HG03135 (cell line): ENCODE data around the gene THAP10.
"Not testable (repeated sequence)": the region's sequence is repeated elsewhere in the genome, so short reads cannot be mapped to it uniquely, and the experiment has no call there.

Source experiments
- ATAC-seq: cut with Tn5 transposase; IDR thresholded peaks from one replicate; pipeline ENCODE4 v1.9.1; 2021; ENCODE audit warnings: mild to moderate bottlenecking, moderate library complexity; ENCODE audit not compliant: unreplicated experiment

The THAP10 gene

DNA sequence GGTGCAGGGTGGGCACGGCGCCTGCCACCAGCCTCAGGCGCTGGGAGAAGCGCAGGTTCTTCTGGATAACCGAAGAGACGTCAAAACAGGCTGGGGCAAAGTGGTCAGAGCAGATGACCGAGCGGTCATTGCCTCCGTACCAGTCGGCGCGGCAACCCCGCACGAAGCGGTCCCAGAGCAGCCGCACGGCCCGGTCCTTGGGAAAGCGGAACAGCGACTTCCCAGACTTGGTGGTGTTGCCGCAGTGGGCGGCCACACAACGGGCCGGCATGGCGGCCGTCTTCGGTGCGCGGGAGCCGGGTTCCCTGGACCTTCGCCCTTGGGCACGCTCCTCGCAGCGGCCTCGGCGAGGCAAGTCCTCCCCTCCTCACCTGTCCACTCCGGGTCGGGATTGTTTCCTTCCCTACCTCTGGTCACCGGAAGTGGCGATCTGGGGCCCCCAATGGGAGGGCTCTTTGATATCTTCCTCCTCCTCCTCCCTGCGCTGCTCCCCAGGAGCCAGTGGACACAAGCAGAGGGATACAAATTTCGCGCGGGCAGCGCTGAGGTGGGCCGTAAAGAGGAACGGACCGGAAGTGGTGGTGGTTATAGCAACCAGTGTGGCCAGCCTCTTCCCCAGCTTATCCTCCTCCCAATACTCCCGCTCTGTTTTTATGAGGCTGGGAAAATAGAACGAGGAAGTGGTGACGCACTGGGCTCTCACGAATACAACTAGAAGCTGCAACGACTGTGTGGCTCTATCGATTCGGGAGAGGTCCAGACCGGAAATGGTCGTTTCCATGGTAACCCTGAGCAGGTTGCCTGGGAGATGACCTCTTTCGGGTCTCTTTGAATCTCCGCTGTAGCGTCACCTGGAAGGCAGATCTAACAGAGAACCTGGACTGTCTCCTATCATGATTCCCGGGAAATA is at the start of gene THAP10, which contains the start of gene LRRC49:
Gene THAP10, minus strand, starts transcription at position 432 of the 910 bp plus-strand sequence. Its CDS starts 161 bp downstream, at position 271.
Gene LRRC49, plus strand, starts transcription at position 825 of the 910 bp plus-strand sequence. Its CDS starts 69 bp downstream, at position 894.
- ATAC-seq, result peak; percentile 76

DNA sequence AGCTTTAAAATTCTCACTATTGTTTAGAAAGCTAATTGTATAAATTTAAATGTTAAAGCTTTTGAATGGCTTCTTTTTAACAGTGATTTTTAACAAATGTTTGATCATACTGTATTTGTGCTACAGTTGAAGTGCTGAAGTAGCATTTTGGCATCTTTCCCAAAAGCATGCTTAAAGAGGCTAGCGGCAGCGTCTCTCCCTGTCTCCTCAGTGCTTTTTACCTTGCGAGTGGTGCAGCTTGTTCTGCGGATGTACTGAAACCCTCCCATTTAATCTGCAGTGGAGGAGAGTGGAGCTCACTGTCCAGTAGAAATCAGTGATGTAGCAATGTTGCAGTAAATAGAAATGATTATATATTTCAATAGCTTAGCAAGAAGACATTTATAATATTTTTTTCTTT is 44.1 kb upstream of the THAP10 start:
- no peak for ATAC-seq

DNA sequence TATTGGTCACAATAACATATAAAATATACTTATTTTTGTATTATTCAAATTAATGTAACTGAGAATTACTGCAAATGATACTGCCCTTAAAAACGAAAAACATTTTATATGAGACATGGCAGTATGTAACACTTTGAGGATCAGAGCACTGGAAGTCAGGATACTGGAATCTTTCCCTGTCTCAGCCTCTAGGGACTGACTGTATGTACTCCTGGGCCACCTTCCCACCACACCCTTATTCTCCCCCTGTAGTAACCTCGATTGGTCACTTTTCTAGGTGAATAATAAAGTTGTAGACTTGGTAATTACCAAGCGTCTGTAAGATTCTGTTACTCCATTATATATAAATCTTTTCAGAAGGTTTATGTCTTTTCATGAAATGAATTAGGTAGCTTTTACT is 43.4 kb upstream of the THAP10 start:
- no peak for ATAC-seq

DNA sequence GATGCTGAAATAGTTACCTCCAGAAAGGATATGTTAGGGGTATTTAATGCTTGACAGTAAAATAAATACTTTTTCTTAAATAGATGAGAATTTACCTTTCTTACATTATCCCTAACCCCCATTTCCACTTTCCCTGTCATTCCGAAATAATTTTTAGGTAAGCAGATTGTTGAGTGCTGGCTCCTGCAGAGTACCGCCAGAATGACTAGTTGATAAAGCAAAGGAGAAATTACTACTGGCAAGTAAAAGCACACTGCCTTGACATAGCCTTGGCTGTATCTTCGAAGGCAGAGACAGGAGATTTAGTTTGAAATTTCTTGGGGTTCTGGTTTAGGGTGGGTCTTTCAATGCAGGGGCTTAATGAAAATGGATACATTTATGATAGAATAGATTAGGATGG is 41.2 kb upstream of the THAP10 start:
- ATAC-seq, result no peak

DNA sequence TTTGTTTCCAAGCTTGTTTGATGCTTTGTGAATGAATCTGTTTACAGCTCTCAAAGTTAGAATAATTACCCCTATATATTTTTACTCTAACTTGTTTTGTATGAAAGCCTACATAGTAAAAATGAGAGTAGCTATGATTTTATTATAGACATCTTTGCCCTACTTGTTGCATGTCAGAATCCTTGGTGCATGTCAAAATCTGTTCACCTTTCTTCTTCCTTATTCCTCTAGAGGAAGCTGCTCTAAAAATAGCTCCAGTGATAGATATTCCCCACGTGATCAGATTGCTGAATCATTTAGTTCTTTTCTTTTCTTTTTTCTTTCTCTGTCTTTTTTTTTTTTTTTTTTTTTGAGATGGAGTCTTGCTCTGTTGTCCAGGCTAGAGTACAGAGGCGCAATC is 40.2 kb upstream of the THAP10 start:
- ATAC-seq, result no peak

DNA sequence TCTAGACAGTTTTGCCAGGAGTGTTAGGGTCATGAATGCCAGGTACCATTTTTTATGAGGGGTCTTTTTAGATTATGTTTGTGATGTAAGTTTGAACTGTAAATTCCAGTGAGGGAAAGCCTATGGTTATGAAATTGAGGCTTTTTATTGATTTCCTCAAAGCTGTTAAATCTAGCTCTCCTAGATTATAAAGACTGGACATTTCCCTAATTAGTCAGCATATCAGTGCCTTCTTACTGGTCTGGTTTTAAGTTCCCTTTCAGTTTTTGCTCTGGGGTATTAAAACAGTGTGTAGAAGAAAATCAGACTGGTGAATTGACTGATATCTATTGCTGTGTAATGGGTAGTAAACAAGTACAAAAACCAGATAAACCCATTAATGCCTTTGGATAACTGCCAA is 39.6 kb upstream of the THAP10 start:
- ATAC-seq, result no peak

DNA sequence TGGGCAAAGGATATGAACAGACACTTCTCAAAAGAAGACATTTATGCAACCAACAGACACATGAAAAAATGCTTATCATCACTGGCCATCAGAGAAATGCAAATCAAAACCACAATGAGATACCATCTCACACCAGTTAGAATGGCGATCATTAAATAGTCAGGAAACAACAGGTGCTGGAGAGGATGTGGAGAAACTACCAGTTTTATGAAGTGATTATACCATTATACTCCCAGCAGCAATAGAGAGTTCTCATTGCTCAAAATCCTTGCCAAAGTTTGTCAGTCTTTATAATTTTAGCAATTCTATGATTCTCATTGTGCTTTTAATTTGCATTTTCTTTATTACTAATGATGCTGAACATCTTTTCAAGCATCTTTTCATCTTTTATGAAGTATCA is 34.7 kb upstream of the THAP10 start:
- ATAC-seq, result not testable (repeated sequence)

DNA sequence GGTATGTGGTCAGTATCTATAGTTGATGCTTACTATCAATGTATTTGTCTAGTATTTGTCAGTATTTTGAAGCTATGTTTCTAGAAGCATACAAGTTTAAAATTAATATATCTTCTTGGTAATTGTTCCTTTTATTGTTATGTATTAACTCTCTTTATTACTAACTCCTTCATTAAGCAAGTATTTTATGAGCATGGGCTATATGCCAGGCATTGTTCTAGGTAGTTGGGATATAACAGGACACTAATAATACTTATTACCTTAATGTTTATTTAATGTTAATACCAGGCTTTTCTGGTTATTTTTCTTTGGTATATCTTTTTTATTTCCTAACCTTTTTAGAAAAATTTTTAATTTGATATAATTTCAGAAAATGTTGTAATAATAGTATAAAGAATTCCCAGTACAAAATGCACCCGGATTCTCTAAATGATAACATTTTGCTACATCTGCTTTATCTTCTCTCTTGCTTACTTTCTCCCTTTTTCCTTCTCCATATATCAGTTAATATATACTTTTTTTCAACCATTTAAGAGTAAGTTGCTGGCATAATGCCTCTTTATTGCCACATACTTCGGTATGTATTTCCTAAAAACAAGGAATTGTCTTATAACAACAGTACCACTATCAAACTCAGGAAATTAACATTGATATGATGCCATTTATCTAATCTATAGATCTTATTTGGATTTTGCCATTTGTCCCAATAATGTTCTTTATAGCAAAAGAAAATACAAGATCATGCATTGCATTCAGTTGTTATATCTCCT is 31.3 kb upstream of the THAP10 start:
- ATAC-seq, result no peak

DNA sequence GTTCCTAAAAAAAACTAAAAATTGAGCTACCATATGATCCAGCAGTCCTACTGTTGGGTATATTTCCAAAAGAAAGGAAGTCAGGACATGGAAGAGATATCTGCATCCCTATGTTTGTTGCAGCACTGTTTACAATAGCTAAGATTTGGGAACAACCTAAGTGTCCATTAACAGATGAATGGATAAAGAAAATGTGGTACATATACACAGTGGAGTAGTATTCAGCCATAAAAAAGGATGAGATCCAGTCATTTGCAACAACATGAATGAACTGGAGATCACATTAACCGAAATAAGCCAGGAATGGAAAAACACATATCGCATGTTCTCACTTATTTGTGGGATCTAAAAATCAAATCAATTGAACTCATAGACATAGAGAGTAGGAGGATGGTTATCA is 29.9 kb upstream of the THAP10 start:
- ATAC-seq, result no peak

DNA sequence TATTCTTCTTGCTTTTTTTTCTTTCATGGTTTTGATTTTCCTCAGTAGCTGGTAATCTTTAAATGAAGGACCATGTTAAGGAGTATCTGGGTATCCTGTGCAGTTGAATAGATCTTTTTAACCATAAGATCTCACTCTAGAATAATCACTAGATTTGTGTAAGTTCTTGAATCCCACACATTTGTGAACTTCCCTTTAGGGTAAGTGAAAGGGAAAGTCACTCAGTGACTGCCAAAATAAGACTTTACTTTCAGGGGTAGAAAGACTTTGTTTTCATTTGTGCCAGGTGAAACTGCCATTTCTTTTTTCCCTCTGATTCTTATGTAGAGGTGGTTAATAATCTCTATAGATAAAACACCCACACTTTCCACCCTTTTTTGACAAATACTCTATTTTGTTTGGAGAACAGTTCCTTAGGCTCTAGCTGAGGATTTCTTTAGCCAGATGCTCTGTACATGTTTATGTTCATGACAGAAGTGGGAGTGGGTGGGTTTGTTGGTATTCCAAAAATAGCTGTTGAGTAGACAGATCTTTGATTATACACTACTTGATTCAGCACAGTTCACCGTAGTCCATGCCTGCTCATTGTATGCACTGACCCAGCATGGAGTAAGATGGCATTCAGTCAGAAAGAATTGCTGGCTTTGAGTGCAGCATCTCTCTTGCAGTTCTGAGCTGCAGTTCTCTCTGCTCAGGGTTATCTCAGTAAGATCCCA is 28.9 kb upstream of the THAP10 start:
- ATAC-seq, result no peak

DNA sequence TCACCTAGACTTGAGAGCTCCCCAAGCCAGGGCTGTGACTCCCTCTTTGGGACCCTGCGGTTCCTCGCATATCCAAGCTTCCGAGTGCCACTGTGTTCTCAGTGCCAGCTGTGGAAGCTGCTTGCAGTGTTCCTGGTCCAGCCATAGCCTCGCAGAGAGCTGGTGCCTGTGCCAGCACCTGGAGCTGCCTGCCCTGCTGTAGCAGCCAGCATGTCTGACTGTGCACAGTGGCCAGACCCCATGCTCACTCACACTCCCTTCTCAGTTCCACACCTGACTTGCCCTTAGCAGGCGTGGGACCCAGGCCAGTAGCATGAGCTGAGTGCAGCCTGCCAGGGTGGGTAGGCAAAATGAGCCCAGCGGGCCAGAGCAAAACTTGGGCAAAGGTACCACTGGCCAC is 25.7 kb upstream of the THAP10 start:
- ATAC-seq, result no peak

DNA sequence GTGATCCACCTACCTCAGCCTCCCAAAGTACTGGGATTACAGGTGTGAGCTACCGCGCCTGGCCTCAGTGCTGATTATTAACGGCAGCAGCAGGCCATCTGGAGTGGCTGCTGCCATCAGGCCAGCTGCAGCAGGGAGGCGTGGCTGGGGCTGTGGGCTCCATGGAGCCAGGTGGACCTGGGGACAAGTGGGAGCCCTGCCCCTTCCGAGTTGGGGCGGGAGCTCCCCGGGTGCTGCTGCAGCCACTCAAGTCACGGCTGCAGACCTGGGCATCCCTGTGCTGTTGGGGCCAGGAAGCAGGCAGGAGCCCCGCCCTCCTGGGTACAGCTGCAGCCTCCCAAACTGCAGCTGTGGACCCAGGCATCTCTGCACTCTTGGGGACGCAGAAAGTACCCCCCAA is 24.3 kb upstream of the THAP10 start:
- ATAC-seq, result no peak

DNA sequence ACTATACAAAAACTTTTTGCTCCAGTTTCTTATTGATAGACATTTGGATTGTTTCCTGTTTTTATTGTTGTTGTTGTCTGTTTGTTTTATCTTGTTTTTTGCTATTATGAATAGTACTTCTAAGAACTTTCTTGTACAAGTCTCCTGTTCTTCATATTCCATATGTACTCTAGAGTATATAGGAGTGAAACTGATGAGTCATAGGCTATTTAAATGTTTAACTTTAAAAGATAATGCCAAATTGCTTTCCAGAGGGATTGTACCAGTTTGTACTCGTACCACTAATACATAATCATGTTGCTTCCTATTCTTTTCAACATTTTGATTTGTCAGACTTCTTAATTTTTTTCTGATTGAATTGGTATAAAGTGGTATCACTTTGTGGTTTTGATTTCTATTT is 20.0 kb upstream of the THAP10 start:
- ATAC-seq, result no peak

DNA sequence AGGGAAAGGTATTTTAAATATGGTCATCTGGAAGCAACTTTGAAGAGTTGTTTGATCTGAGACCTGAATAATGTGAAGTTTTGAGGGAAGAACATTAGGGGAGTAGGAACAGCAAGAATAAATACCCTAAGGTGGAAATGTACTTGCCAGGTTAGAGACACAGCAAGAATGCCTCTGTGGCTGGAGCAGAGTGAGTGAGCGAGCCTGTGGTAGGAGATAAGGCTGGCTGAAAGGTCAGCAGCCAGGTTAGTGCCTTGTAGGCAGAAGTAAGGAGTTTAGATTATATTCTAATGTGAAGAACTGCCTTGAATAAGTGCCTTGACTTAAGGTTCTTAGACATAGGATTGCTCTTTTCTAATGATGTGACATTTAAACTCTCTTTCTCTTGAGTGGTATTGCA is 18.7 kb upstream of the THAP10 start:
- ATAC-seq, result no peak

DNA sequence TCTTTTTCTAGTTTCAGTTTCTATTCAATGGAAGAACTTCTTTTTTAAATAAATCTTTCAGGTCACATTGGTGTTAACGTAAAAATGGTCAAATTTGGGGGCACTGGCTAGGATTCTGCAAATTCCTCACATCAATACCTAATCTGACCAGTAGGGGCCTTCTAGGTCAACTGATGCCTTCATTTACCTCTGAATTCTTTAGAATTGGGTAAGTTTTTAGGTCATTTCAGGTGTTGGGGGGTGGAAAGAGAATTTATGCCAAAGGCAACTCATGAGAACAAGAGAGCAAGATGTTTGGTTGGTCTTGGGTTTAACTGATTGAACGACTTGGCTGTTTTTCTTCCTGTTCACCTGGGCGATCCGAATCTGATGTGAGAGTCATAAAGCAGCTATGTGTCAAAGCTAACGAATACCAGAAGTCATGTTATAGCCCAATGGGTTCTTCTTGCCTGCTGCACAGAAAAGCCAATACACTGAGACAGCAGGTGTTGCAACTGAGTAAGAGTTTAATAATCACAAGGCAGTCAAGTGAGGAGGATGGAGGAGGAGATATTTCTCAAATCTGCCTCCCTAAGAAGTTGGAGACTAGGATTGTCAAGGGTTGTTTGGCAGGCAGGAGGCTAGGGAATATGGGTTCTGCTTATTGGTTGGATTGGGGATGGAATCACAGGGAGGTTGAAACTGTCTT is 15.7 kb upstream of the THAP10 start:
- no peak for ATAC-seq

DNA sequence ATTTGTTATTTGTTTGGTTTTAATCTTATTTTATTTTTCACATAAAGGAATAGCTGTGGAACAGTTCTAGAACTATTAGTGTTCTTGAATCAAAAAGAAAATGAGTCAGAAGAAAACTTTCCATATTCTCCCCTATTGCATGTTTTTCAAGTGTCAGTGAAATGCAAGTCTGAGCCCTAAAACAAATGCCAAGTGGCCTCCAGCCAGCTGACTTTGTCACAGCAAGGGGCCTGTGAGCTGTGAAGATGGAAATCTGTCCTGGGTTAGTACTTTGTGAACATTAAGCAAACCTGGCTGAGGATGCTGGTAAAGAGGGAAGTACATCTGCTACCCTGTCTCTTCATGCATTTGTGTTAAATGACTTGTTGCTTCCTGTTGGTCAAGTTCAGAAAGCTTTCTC is 14.6 kb upstream of the THAP10 start:
- ATAC-seq, result no peak

DNA sequence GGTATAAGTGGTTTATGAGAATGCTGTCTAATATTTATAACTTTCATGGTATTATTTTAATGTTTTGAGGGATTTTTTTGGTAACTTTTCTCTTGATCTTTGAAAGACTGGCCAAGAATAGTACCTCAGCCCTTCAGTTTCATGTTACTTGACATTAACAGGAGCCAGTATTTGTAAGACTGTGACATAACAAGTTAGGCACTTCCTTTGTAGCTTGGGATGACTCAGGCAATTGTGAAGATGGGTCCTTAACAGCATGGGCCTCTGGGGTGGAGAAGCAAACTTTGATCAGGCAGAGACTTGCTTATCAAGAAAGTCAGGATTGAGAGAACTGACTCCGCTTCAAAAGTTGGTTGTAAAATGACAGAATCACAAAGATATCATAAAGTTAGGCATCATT is 9.9 kb upstream of the THAP10 start:
- no peak for ATAC-seq

DNA sequence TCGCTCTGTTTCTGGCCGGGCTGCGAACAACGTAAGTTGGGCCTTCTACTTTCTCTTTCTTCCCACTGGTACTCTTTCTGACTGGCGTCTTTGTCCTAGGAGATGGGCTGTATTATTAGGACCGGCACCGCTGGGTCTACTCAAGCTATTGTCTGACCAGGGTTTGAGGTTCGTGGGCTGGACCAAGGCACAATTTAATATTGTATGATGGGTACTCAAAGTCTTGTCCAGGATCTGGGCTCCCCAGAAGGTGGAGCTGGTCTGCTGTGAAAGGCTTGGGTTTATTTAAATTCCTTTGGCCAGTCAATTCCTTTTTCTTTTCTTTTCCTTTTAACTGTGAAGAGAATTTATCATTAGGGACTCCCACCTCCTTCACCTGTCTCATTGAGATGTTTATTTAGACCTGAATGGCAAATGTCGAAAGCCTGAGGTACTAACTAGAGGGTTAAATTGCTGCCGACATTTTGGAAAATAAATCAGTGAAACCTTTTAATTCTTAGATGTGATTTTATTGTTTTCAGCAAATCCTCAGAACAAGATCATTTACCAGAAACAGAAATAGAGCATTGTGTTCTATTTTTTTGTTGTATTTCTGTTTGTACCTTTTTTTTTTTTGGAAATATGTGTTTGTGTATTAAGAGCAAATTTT is 803 bp upstream of the THAP10 start:
- ATAC-seq, result peak; percentile 4

DNA sequence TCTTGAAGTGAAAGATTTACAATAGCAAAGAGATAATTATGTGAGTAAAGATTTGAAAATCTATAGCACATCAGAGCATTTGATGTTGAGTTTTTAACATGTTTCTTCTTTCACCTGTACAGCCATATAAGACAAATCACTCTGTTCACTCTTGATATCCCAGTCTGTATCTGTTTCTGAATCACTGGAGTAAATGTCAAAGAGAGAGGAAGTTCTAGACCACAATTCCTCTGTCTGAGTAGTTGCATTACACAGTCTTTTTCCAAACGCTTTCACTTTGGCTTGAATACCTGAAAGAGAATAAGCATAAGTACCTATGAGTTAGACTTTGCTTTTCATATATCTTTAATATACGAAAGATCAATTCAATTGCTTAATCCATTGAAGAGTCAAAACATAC is 9.9 kb downstream of the THAP10 start:
- no peak for ATAC-seq

DNA sequence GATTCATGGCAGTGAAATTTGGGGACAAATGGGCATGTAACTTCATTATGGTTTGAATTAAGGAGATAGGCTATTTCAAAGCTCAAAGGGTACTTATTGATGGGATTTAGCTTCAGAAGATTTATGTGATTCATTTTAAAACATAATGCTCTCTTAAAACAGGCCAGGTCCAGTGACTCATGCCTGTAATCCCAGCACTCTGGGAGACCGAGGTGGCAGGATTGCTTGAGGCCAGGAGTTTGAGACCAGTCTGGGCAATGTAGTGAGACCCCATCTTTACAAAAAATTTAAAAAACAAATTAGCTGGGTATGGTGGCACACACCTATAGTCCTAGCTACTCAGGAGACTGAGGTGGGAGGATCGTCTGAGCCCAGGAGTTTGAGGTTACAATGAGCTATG is 11.5 kb downstream of the THAP10 start:
- no peak for ATAC-seq
